Astrocyte of the cerebellum (primary cell): ENCODE data around the gene ZNF236.

Source experiments
- DNase-seq: peaks from one replicate; pipeline ENCODE4 v3.0.0-alpha.2; 2011; ENCODE audit warnings: low read depth
- H3K4me3 ChIP-seq: 2 replicates; pipeline ENCODE4 v1.5.1; 2011; ENCODE audit warnings: mild to moderate bottlenecking, low read depth, low read length, moderate library complexity
- CTCF ChIP-seq: IDR thresholded peaks from 2 replicates; pipeline ENCODE4 v1.5.1; 2012; ENCODE audit warnings: low read length, low read depth, moderate library complexity, mild to moderate bottlenecking; ENCODE audit errors: missing control alignments
- in situ Hi-C: cut with HindIII; loops from 2 replicates; pipeline ENCODE4 v1.10.0; 2017; ENCODE audit warnings: low sequenced_read_pairs

The ZNF236 gene

DNA sequence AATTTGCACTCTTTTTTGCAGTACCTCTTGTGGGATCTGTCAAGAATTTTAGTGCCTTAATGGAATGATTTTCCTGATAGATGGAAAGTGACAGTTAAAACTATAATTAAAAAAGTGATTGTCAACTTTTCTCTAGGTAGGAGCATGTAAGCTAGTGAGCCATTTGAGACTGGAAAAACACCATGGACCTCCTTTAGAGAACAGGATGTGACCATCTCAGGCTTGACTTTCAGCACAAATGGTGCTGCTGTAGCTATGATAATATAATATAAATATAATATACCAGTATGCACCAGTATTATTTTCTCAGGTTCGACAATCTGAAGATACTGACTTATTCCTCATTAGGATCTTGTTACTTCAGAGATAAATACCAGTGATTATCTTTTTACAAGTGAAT lies 27.8 kb downstream of the ZNF236 start:
- no peak for TF ChIP-seq CTCF
- no peak for DNase-seq
- H3K4me3 ChIP-seq: no peak overlapping the region
- in situ Hi-C loops: no loop called here

GRCh38 chr18:76855594-76855993 lies 33.2 kb downstream of the ZNF236 start:
- no peak for TF ChIP-seq CTCF
- in situ Hi-C loops: no loop called here
- no peak for DNase-seq
- H3K4me3 ChIP-seq: no peak overlapping the region

- no peak for DNase-seq
- H3K4me3 ChIP-seq: no peak overlapping the region
- in situ Hi-C loops: no loop called here
- no peak for TF ChIP-seq CTCF
These were observed 35.1 kb downstream of the ZNF236 start for GRCh38 chr18:76857476-76857875.

DNA sequence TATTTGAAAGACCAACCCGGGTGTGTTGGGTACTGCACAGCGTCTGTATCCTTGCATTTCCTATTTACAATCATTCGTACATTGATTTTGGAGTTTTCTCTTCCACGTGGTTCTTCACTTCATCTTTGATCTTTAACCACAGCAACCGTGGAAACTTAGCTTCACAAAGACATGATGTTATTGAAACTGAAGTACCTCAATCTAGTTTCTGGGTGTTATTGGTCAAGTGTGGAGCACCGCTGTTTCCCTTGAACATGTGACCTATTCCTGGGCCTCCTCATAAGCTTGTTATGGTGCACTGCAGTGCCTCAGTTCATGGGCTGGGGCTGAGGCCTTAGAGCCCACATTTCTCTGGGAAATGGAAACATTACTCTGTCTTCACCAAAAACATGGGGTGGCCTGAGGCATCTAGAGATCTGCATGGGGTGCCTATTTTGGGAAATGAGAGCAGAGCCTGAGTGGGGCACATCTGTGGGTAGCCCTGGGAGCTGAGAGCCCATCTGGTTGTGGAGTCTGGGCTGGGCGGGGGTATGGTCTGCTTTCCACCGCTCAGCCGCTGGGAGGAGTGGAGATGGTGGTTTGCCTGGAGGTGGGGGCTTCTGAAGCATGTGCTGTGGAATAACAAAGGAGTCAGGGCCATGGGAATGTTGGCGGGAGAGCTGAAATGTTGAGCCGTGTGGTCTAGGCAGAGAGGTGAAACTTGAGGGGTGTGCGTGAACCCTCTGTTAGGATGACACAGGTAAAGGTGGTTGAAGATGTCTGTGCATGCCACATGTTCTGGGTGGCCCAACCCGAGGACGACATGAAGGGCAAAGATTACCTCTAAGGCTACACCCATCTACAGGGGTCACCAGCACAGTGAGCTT lies 37.4 kb downstream of the ZNF236 start:
- in situ Hi-C loops: no loop called here
- no peak overlapping the region for H3K4me3 ChIP-seq
- no peak for TF ChIP-seq CTCF
- no peak for DNase-seq

DNA sequence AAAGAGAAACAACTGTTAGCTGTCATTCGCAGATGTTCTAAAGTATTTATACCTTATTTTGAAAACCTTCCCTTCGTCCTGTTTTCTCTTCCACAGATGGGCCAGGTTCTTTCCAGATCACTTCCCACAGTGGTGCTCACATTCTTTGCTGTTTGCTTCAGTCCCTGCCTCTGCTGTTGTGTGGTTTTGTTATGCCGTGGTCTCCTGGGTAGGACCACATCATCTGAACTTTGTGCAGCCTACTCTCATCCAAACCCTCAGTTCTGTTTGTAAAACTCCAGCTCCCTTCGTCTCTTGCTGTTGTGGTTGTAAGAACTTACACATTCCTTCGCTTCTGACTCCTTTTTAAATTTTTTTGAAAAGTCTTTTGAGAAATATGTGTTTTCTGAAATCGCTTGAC lies 38.1 kb downstream of the ZNF236 start:
- no peak for TF ChIP-seq CTCF
- in situ Hi-C loops: no loop called here
- no peak overlapping the region for H3K4me3 ChIP-seq
- DNase-seq: peak; percentile 88

GRCh38 chr18:76866666-76867065 lies 44.3 kb downstream of the ZNF236 start:
- in situ Hi-C loops: no loop called here
- TF ChIP-seq CTCF: no peak
- no peak for DNase-seq
- no peak overlapping the region for H3K4me3 ChIP-seq

DNA sequence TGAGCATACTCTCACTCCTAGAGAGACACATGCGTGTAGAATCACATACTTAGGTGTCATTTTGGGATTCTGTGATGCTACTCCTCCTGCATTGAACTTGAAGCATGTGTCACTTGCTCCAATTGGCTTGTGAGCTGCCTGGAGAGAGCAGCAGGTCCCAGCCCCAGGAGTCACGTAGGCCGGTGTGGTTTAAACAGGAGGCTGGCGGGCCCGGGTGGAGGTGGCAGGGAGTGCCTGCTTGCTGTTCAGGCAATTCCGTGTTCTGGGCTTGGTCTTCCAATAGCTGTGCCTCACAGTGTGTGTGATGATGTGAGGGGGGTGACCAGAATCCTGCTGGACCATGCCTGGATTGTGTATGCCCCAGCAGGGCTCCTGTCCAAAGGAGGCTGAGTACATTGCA lies 51.0 kb downstream of the ZNF236 start:
- DNase-seq: no peak
- no peak overlapping the region for H3K4me3 ChIP-seq
- in situ Hi-C loops: loop anchor here (5.0 kb wide), 1 partner anchor 39 kb away; no protein-coding TSS in a partner anchor
- no peak for TF ChIP-seq CTCF
